ENCODE measurements around the gene LRRC3. TPM values are rescaled to one million over a fixed set of nuclear protein-coding genes. Genes with fewer than 3 reads are reported as not detected.

LRRC3 gene
- polyA plus RNA-seq, 1 experiment: 0.10 TPM

DNA sequence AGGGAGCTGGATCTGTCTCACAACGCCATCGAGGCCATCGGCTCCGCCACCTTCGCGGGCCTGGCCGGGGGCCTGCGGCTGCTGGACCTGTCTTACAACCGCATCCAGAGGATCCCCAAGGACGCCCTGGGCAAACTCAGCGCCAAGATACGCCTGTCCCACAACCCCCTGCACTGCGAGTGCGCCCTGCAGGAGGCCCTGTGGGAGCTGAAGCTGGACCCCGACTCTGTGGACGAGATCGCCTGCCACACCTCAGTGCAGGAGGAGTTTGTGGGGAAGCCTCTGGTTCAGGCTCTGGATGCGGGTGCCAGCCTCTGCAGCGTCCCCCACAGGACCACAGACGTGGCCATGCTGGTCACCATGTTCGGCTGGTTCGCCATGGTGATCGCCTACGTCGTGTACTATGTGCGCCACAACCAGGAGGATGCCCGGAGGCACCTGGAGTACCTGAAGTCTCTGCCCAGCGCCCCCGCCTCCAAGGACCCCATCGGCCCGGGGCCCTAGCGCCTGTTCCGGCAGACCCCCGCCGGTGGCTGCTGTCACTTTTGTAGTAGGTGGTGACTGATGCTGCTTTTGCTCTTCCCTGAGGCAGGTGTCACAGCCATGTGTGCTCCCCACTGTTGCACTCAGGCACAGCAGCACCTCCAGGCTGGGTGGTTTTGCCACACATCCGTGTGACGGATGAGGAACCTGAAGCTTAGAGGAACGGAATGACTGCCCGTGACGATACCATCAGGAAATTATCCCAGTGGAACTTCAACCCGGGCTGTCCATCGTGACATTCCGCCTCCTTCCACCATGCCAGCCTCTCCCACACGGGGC is 1.8 kb downstream of the LRRC3 start:
- ChIA-PET POLR2A (no interaction called here), CTCF (no interaction called here)
- Histone ChIP-seq H3K9me3 (ENCODE audit: control insufficient read depth, insufficient read depth, low read length) (peaks cover 17% of the 10 kb centered on the region), H3K27ac (ENCODE audit: low read depth, low read length) (no peak overlapping the region), H3K27me3 (ENCODE audit: control insufficient read depth, insufficient read depth, low read length) (no peaks in the 10 kb centered on the region), H3K4me3 (ENCODE audit: low read depth, low read length) (no peak overlapping the region)
- DNase-seq (ENCODE audit: low read depth, low spot score): no peak
- TF ChIP-seq, protein P1, sequence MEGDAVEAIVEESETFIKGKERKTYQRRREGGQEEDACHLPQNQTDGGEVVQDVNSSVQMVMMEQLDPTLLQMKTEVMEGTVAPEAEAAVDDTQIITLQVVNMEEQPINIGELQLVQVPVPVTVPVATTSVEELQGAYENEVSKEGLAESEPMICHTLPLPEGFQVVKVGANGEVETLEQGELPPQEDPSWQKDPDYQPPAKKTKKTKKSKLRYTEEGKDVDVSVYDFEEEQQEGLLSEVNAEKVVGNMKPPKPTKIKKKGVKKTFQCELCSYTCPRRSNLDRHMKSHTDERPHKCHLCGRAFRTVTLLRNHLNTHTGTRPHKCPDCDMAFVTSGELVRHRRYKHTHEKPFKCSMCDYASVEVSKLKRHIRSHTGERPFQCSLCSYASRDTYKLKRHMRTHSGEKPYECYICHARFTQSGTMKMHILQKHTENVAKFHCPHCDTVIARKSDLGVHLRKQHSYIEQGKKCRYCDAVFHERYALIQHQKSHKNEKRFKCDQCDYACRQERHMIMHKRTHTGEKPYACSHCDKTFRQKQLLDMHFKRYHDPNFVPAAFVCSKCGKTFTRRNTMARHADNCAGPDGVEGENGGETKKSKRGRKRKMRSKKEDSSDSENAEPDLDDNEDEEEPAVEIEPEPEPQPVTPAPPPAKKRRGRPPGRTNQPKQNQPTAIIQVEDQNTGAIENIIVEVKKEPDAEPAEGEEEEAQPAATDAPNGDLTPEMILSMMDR (IDR thresholded peaks at IDR 0.05; ENCODE audit: low read depth, low read length): no peak

DNA sequence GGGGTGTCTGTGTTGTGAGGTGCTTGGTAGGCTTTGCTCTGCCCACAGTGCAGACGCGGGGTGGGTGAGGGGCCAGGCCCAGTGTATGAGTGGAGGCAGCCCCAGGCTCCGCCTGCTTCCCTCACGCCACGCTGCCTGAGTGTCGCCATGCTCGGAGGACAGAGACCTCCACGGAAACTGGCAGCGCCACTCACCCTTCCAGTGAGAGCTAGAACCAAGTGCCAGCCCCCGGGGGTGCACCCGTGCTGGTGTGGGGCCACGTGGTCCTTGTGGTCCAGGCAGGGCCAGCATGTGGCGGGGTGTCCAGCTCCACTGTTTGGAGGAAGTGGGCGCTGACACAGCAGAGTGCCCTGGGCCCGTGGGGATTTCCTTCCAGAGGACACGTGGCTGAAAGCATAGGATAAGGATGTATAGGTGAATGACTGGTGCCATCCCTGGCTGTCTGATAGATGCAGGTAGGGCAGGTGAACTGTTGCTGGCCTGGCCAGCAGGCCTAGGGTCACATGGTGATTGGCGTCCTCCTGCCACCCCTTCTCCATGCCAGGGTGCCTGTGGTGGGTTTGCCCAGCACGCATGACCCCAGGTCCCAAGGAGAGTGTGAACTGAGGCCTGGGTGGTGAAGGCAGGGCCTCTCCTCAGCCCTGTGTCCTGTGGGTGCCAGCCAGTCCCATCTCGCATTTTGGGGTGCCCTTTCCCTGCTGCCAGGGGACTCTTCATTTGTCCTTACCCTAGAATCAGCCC is 3.8 kb downstream of the LRRC3 start:
- DNase-seq (ENCODE audit: low read depth, low spot score): no peak
- ChIA-PET POLR2A (no interaction called here), CTCF (no interaction called here)
- H3K27me3 ChIP-seq (ENCODE audit: control insufficient read depth, insufficient read depth, low read length): no peaks in the 10 kb centered on the region
- no peak overlapping the region for H3K27ac ChIP-seq (ENCODE audit: low read depth, low read length)
- TF ChIP-seq, protein P1 (IDR thresholded peaks at IDR 0.05; ENCODE audit: low read depth, low read length): no peak
- H3K4me3 ChIP-seq (ENCODE audit: low read depth, low read length): no peak overlapping the region
- H3K9me3 ChIP-seq (ENCODE audit: control insufficient read depth, insufficient read depth, low read length): peaks cover 31% of the 10 kb centered on the region

GRCh38 chr21:44459712-44460440 is 4.6 kb downstream of the LRRC3 start:
- no peak for DNase-seq (ENCODE audit: low read depth, low spot score)
- TF ChIP-seq, protein P1 (IDR thresholded peaks at IDR 0.05; ENCODE audit: low read depth, low read length): no peak
- CTCF ChIA-PET: no interaction called here

GRCh38 chr21:44460441-44460755 is 5.1 kb downstream of the LRRC3 start:
- H3K27ac ChIP-seq (ENCODE audit: low read depth, low read length): no peak overlapping the region
- H3K27me3 ChIP-seq (ENCODE audit: control insufficient read depth, insufficient read depth, low read length): no peaks in the 10 kb centered on the region
- ChIA-PET POLR2A (no interaction called here), CTCF (no interaction called here)
- TF ChIP-seq, protein P1 (IDR thresholded peaks at IDR 0.05; ENCODE audit: low read depth, low read length): no peak
- peaks cover 36% of the 10 kb centered on the region; the same call in 1 of the 2 replicates for H3K9me3 ChIP-seq (ENCODE audit: control insufficient read depth, insufficient read depth, low read length)
- no peak for DNase-seq (ENCODE audit: low read depth, low spot score)
- no peak overlapping the region for H3K4me3 ChIP-seq (ENCODE audit: low read depth, low read length)

More at GRCh38 chr21:44459712-44460440, 4.6 kb downstream of the LRRC3 start:
- H3K9me3 ChIP-seq (ENCODE audit: control insufficient read depth, insufficient read depth, low read length): peaks cover 34% of the 10 kb centered on the region
- no peak overlapping the region for H3K4me3 ChIP-seq (ENCODE audit: low read depth, low read length)
- POLR2A ChIA-PET: no interaction called here
- H3K27ac ChIP-seq (ENCODE audit: low read depth, low read length): no peak overlapping the region
- H3K27me3 ChIP-seq (ENCODE audit: control insufficient read depth, insufficient read depth, low read length): no peaks in the 10 kb centered on the region

Measured in AG04450 (cell line).